Esophagus muscularis mucosa (tissue), 4 donors: ENCODE data around the gene RASAL1.

Experiments used
- EP300 ChIP-seq: sonication (generic); formaldehyde crosslinking; IDR thresholded peaks from one replicate; pipeline ENCODE4 v1.6.1; 2017; ENCODE audit warnings: antibody characterized with exemption
- POLR2A ChIP-seq: fragments of 450-650 bp; IDR thresholded peaks from one replicate; pipeline ENCODE4 v1.6.1; 2017; ENCODE audit warnings: antibody characterized with exemption, moderate library complexity, mild to moderate bottlenecking, low read depth
- POLR2AphosphoS5 ChIP-seq, 2 donors: sonication (generic); formaldehyde crosslinking; IDR thresholded peaks; one replicate each; pipeline ENCODE4 v1.6.1; 2017; ENCODE audit warnings: antibody characterized with exemption in 2 of 2
- TF ChIP-seq, protein P1 (sequence below), 3 experiments: fragments of 200-600 bp in 2 of 3; fragments of 450-650 bp in 1 of 3; sonication (generic) in 2 of 3; IDR thresholded peaks; one replicate each; pipeline ENCODE4 v1.5.1; 2017 to 2019; ENCODE audit warnings: antibody characterized with exemption in 3 of 3, mild to moderate bottlenecking in 2 of 3, moderate library complexity in 1 of 3

DNA sequence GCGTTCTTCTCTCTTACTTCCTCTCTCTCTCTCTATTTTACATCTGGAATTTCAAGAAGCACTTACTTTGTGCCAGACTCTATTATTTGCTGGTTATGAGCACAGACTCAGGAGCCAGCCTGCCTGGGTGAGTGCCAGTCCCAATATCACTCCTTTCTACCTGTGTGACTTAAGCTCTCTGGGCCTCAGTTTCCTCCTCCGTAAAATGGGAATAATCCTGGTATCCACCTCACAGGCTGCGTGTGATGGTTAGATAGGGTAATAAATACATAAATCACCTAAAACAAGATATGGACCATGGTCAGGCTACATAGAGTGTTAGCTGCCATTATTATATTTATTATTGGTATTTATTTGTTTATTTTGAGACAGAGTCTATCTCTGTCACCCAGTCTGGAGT lies 24.3 kb downstream of the RASAL1 start:
- no peak for TF ChIP-seq POLR2AphosphoS5 (IDR thresholded peaks at IDR 0.05)
- TF ChIP-seq POLR2A: no peak
- TF ChIP-seq, protein P1, sequence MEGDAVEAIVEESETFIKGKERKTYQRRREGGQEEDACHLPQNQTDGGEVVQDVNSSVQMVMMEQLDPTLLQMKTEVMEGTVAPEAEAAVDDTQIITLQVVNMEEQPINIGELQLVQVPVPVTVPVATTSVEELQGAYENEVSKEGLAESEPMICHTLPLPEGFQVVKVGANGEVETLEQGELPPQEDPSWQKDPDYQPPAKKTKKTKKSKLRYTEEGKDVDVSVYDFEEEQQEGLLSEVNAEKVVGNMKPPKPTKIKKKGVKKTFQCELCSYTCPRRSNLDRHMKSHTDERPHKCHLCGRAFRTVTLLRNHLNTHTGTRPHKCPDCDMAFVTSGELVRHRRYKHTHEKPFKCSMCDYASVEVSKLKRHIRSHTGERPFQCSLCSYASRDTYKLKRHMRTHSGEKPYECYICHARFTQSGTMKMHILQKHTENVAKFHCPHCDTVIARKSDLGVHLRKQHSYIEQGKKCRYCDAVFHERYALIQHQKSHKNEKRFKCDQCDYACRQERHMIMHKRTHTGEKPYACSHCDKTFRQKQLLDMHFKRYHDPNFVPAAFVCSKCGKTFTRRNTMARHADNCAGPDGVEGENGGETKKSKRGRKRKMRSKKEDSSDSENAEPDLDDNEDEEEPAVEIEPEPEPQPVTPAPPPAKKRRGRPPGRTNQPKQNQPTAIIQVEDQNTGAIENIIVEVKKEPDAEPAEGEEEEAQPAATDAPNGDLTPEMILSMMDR (IDR thresholded peaks at IDR 0.05): no peak
- TF ChIP-seq EP300: no peak
